MCF 10A (cell line): ENCODE measurements around the gene PHPT1. TPM values are rescaled to one million over a fixed set of nuclear protein-coding genes. Genes with fewer than 3 reads are reported as not detected.
"Not testable (repeated sequence)": the region's sequence is repeated elsewhere in the genome, so short reads cannot be mapped to it uniquely, and the experiment has no call there.

Source experiments
- BruUV-seq: library from RNA; stranded (reverse); fragments of 400-500 nt; replicated peaks from 2 replicates; lab custom pipeline; 2021; lab: Mats Ljungman, UMichigan
- CTCF ChIA-PET: fragments of 300-600 bp; sonication (Branson Sonifier 250); formaldehyde crosslinking; extraction: SDS; loops from one replicate; lab custom pipeline; 2021; ENCODE audit warnings: antibody characterized with exemption, inconsistent platforms; lab: Yijun Ruan, JAX
- POLR2A ChIA-PET: fragments of 300-600, 350-650 bp; sonication (Branson Sonifier 250); formaldehyde crosslinking; extraction: SDS; loops from one replicate; lab custom pipeline; 2020; ENCODE audit warnings: antibody characterized with exemption, inconsistent platforms; lab: Yijun Ruan, JAX
- DNase-seq: peaks from one replicate; pipeline ENCODE4 v3.0.0-alpha.2; 2018; ENCODE audit not compliant: unreplicated experiment
- H3K27ac Mint-ChIP-seq: one replicate; pipeline ENCODE4 v1.8.0; 2022; ENCODE audit warnings: mild to moderate bottlenecking, low read depth, mixed read lengths; ENCODE audit not compliant: unreplicated experiment
- H3K27me3 Mint-ChIP-seq: one replicate; pipeline ENCODE4 v1.8.0; 2022; ENCODE audit warnings: mixed read lengths; ENCODE audit not compliant: insufficient read depth, unreplicated experiment
- H3K36me3 Mint-ChIP-seq: one replicate; pipeline ENCODE4 v1.8.0; 2022; ENCODE audit warnings: mild to moderate bottlenecking, moderate library complexity, mixed read lengths; ENCODE audit not compliant: insufficient read depth, unreplicated experiment
- H3K4me1 Mint-ChIP-seq: one replicate; pipeline ENCODE4 v1.8.0; 2022; ENCODE audit warnings: mixed read lengths; ENCODE audit not compliant: insufficient read depth, unreplicated experiment
- H3K4me3 Mint-ChIP-seq: one replicate; pipeline ENCODE4 v1.8.0; 2022; ENCODE audit warnings: mild to moderate bottlenecking, moderate library complexity, mixed read lengths; ENCODE audit not compliant: unreplicated experiment
- H3K9me3 Mint-ChIP-seq: one replicate; pipeline ENCODE4 v1.8.0; 2022; ENCODE audit warnings: mixed read lengths; ENCODE audit not compliant: unreplicated experiment
- CTCF ChIP-seq: fragments of 200-600 bp; IDR thresholded peaks from one replicate; pipeline ENCODE4 v1.8.0; 2022; ENCODE audit warnings: antibody characterized with exemption, mild to moderate bottlenecking; ENCODE audit not compliant: unreplicated experiment
- intact Hi-C: fragments of 100-400 bp; cut with micrococcal nuclease; formaldehyde crosslinking; loops from 2 replicates; pipeline ENCODE4 v1.14.1; 2022
- total RNA-seq: library from RNA; stranded (reverse); gene quantifications from 2 replicates; pipeline ENCODE4 v1.2.3, GENCODE V29; 2022

Gene PHPT1
- total RNA-seq, 1 experiment from 2014 or later, result 193 TPM

- CTCF ChIA-PET, result interaction anchor here (0.6 to 2.0 kb wide), 2 partner anchors 42 to 45 kb away, joined by 3 to 7 read pairs; partner anchors contain the start of gene AJM1
- H3K4me1 Mint-ChIP-seq, H3K27me3 Mint-ChIP-seq, H3K9me3 Mint-ChIP-seq, H3K36me3 Mint-ChIP-seq, BruUV-seq, H3K27ac Mint-ChIP-seq, intact Hi-C loops, DNase-seq: not testable (repeated sequence)
- POLR2A ChIA-PET, result interaction anchor here (0.6 to 3.7 kb wide), 5 partner anchors 35 to 153 kb away, joined by 3 to 19 read pairs (median 3); partner anchors contain the start of gene AJM1
- peak overlapping the region; percentile 62 for H3K4me3 Mint-ChIP-seq
Measured at GRCh38 chr9:136883670-136884069, 34.5 kb downstream of the PHPT1 start.

DNA sequence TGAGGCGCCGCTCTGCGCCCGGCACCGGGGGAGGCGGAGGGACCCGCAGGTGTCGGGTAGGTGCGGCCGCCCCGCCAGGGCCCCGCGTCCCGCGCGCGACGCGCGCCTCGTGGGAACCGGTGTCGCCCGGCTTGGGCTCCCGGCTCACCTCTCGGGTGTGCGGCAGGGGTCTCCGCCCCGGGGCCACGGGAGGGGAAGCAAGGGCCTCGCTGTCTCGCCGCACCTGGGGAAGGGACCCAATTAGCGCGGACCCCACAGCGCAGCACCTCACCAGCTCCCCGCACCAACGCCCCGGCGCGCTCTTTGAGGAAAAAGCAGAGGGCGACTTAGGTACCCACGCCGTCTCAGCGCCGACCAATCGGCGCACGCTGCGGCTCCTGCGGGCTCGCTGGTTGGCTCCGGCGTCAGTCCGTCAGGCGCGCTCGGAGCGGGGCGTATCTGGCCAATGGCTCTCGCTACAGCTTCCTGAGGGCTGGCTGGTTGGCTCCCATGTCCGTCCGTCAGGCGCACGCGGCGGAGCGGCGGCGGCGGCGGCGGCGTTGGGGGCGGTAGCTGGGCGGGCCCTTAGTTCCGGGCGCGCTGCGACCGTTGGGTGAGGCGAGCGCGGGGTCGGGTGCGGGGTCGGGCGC lies 36.9 kb downstream of the PHPT1 start, which contains the start of gene TRAF2:
Gene TRAF2, plus strand, starts transcription at position 567 of the 629 bp plus-strand sequence. CDS start 12,225 bp downstream, outside the sequence.
- TF ChIP-seq CTCF, result no peak
- POLR2A ChIA-PET, result interaction anchor here (0.6 to 2.6 kb wide), 11 partner anchors 13 to 158 kb away, joined by 3 to 28 read pairs (median 4); partner anchors contain the start of genes EDF1, FBXW5, PHPT1 and TMEM141
- no TSS peak for BruUV-seq
- H3K36me3 Mint-ChIP-seq, result peaks cover 7% of the 10 kb centered on the region
- peak within 1 kb of the TSS; percentile 71 for H3K27ac Mint-ChIP-seq
- intact Hi-C loops, result no loop called here
- H3K4me1 Mint-ChIP-seq, result peaks cover 6% of the 10 kb centered on the region
- no peaks in the 10 kb centered on the region for H3K27me3 Mint-ChIP-seq
- H3K4me3 Mint-ChIP-seq, result peak within 1 kb of the TSS; percentile 84
- CTCF ChIA-PET, result interaction anchor here (0.7 kb wide), 1 partner anchor 43 kb away, joined by 5 read pairs; no protein-coding TSS in a partner anchor
- H3K9me3 Mint-ChIP-seq, result no peaks in the 10 kb centered on the region
- DNase-seq, result peak; percentile 97

DNA sequence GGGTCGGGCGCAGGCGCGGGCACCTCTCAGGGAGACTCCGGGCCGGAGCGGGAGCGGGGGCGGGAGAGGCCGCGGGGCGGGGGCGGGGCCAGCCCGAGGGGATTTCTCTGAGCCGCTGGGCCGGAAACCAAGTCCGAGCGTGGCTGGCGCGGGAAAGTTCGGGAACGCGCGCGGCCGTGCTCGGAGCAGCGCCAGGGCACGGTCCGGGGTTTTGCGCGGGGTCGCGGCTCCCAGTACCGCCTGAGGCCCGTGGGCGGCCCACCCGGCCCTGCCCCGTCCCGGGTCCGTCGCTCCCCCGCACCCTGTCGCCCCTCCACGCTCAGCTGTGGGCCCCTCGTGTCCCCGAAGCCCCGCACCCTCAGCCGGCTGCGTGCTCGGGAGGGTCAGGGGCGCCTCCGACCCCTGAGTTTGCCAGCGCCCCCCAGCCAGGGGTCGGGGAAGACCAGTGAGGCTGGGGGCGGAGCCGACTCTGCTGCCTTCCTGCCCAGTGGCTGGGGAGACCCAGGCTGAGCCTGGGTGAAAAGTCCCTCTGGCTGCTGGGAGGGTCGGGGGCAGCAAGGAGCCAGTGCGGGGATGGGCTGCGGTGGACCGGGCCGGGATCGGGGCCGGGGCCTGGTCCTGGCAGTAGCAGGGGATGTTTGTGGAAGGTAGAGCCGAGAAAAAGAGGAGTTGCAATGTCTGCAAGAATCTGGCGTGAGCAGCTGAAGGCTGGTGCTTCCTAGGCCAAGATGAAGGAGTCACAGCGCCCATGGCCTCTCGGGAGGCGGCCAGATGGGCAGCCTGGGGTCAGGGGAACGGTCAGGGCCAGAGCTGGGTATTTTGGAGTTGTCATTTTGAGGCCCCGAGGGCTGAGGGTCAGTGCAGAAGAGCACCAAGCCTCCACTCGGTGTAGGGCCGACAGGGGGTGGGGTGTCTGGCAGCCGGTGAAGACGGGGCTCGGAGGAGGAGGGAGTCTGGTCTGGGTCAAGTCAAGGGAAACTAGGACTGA lies 37.7 kb downstream of the PHPT1 start:
- no peaks in the 10 kb centered on the region for H3K9me3 Mint-ChIP-seq
- CTCF ChIA-PET, result interaction anchor here (0.6 to 1.8 kb wide), 5 partner anchors 25 to 143 kb away, joined by 3 to 5 read pairs (median 4); partner anchors contain the start of gene AJM1
- H3K4me3 Mint-ChIP-seq, result peak overlapping the region; percentile 84
- BruUV-seq, result no TSS peak
- DNase-seq, result no peak
- H3K36me3 Mint-ChIP-seq, result peaks cover 7% of the 10 kb centered on the region
- intact Hi-C loops, result no loop called here
- no peak for TF ChIP-seq CTCF
- peaks cover 6% of the 10 kb centered on the region for H3K4me1 Mint-ChIP-seq
- POLR2A ChIA-PET, result interaction anchor here (0.8 to 2.6 kb wide), 7 partner anchors 10 to 96 kb away, joined by 3 to 28 read pairs (median 6); partner anchors contain the start of genes EDF1, FBXW5 and TMEM141
- H3K27ac Mint-ChIP-seq, result peak overlapping the region; percentile 71
- H3K27me3 Mint-ChIP-seq, result no peaks in the 10 kb centered on the region

DNA sequence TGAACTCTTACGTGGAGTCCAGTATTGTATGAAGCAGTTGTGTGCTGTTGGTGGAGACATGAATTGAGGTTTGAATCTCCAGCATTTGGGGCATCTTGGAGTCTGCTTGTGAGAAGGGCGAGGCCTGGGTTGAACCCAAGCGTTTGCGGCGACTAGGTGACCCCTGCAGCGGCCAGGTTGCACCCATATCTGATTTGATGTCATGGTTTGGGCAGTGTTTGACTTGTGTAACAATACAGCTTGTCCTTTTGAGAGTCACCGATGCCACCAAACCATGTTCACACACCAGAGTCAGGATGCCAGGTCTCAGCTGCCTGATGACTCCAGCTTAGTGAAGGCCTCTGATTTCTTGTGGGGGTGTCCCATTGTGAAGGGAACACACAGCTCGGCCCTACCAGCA lies 39.2 kb downstream of the PHPT1 start:
- ChIA-PET POLR2A (no interaction called here), CTCF (interaction anchor here (0.6 to 1.8 kb wide), 4 partner anchors 14 to 146 kb away, joined by 3 to 6 read pairs (median 4); no protein-coding TSS in a partner anchor)

More for the DNA sequence above, 39.2 kb downstream of the PHPT1 start:
- Mint-ChIP-seq H3K36me3 (peaks cover 7% of the 10 kb centered on the region), H3K27me3 (no peaks in the 10 kb centered on the region), H3K4me1 (peaks cover 6% of the 10 kb centered on the region), H3K27ac (no peak overlapping the region), H3K4me3 (no peak overlapping the region), H3K9me3 (no peaks in the 10 kb centered on the region)
- no peak for DNase-seq
- TSS peak; percentile 19 for BruUV-seq
- intact Hi-C loops, result no loop called here
- TF ChIP-seq CTCF, result no peak
